ENCODE results near the gene PKD1. TPM values are rescaled to one million over a fixed set of nuclear protein-coding genes. Genes with fewer than 3 reads are reported as not detected.

Gene PKD1
- total and polyA plus RNA-seq, 2 of the 13 experiments (the other 11 are each of a cell fraction or from before 2014, with no cell fraction given): 22.1 to 23.0 TPM

- TF ChIP-seq ZNF746 (CRISPR knock-in tag; IDR thresholded peaks at IDR 0.05) (no peak), DR1 (CRISPR knock-in tag; IDR thresholded peaks at IDR 0.05) (no peak; the same call in 1 of the 2 replicates), ZNF335 (CRISPR knock-in tag; IDR thresholded peaks at IDR 0.05) (no peak), PRDM10 (CRISPR knock-in tag; IDR thresholded peaks at IDR 0.05; ENCODE audit: low read depth) (no peak), ZFP62 (CRISPR knock-in tag; IDR thresholded peaks at IDR 0.05) (no peak), CAMTA2 (CRISPR knock-in tag; IDR thresholded peaks at IDR 0.05; ENCODE audit: borderline replicate concordance) (no peak), HNF4A (CRISPR knock-in tag; IDR thresholded peaks at IDR 0.05) (no peak), SIN3B (IDR thresholded peaks at IDR 0.05; ENCODE audit: low read length) (no peak), ZNF552 (CRISPR knock-in tag; IDR thresholded peaks at IDR 0.05; ENCODE audit: borderline replicate concordance) (no peak), ZGPAT (CRISPR knock-in tag; IDR thresholded peaks at IDR 0.05) (no peak), NCOR1 (IDR thresholded peaks at IDR 0.05; ENCODE audit: borderline replicate concordance, low read length) (no peak), ZNF780A (CRISPR knock-in tag; IDR thresholded peaks at IDR 0.05) (no peak), HDAC1 (CRISPR knock-in tag; IDR thresholded peaks at IDR 0.05) (no peak), ZNF326 (CRISPR knock-in tag; IDR thresholded peaks at IDR 0.05; ENCODE audit: borderline replicate concordance) (peak; percentile 88; the same call in 1 of the 2 replicates), ZBTB3 (CRISPR knock-in tag; IDR thresholded peaks at IDR 0.05; ENCODE audit: borderline replicate concordance, low read depth) (no peak), MED1 (CRISPR knock-in tag; IDR thresholded peaks at IDR 0.05) (no peak), MYPOP (CRISPR knock-in tag; IDR thresholded peaks at IDR 0.05) (no peak), SSRP1 (CRISPR knock-in tag; IDR thresholded peaks at IDR 0.05) (no peak)
These were observed 15.7 kb upstream of the PKD1 start (continued) for GRCh38 chr16:2151188-2152091.
